Heart left ventricle (tissue), 16 donors: ENCODE measurements around the gene RDH16. TPM values are rescaled to one million over a fixed set of nuclear protein-coding genes. Genes with fewer than 3 reads are reported as not detected.
"Not testable (repeated sequence)": the region's sequence is repeated elsewhere in the genome, so short reads cannot be mapped to it uniquely, and the experiment has no call there.

Experiments
- ATAC-seq, 4 donors: fragments of 200-7000 bp; cut with Tn5 transposase; one replicate each; pipeline ENCODE4 v1.9.1; 2020 to 2022; ENCODE audit warnings: moderate library complexity in 4 of 4, mild to moderate bottlenecking in 3 of 4, moderate number of reproducible peaks in 1 of 4
- DNase-seq, 5 donors: peaks; one replicate each; pipeline ENCODE4 v3.0.0-alpha.2; 2020
- H3K27ac ChIP-seq, 12 donors: fragments of 200-600 bp; sonication (generic) in 4 of 12; one replicate each; pipeline versions ENCODE4 v1.5.0 to v1.8.0; 2016 to 2022; ENCODE audit warnings: mild to moderate bottlenecking in 2 of 12
- H3K27me3 ChIP-seq, 9 donors: fragments of 200-600 bp; sonication (generic) in 2 of 9; one replicate each; pipeline versions ENCODE4 v1.5.1 to v1.8.0; 2016 to 2022; ENCODE audit warnings: mild to moderate bottlenecking in 3 of 9
- H3K36me3 ChIP-seq, 9 donors: fragments of 200-600 bp; sonication (generic) in 2 of 9; one replicate each; pipeline versions ENCODE4 v1.5.0 to v1.8.0; 2018 to 2022; ENCODE audit warnings: mild to moderate bottlenecking in 2 of 9
- H3K4me1 ChIP-seq, 12 donors: fragments of 200-600 bp; sonication (generic) in 4 of 12; one replicate each; pipeline versions ENCODE4 v1.5.0 to v1.8.0; 2016 to 2022; ENCODE audit warnings: mild to moderate bottlenecking in 3 of 12
- H3K4me3 ChIP-seq, 12 donors: fragments of 200-600 bp; sonication (generic) in 4 of 12; one replicate each; pipeline versions ENCODE4 v1.5.0 to v1.8.0; 2017 to 2022; ENCODE audit warnings: mild to moderate bottlenecking in 9 of 12, moderate library complexity in 4 of 12
- H3K9me3 ChIP-seq, 12 donors: fragments of 200-600 bp; sonication (generic) in 4 of 12; one replicate each; pipeline versions ENCODE4 v1.5.0 to v1.8.0; 2016 to 2022; ENCODE audit warnings: mild to moderate bottlenecking in 1 of 12
- POLR2A ChIP-seq, 2 donors: fragments of 450-650 bp; IDR thresholded peaks; one replicate each; pipeline ENCODE4 v1.6.1; 2017; ENCODE audit warnings: antibody characterized with exemption in 2 of 2, mild to moderate bottlenecking in 2 of 2, moderate library complexity in 2 of 2
- WGBS, 4 donors: extraction: QIAGEN DNeasy Blood & Tissue Kit in 2 of 4; methylation state at CpG; one replicate each; pipeline versions ENCODE4 v1.1.5 to v1.1.7; 2013 to 2018; 5-methylcytosine and 5-hydroxymethylcytosine counted together
- intact Hi-C, 10 donors: fragments of 100-400 bp; cut with DNase I; formaldehyde crosslinking; loops; one replicate each; pipeline versions ENCODE4 v1.11.1 to v1.14.2; 2022
- polyA plus RNA-seq, 2 donors: library from polyadenylated mRNA; stranded (reverse); fragments of 200-250 nt; gene quantifications; one replicate each; pipeline ENCODE4 v1.2.3, GENCODE V29; 2013
- total RNA-seq, 9 donors: library from RNA; depleted of rRNA in 2 of 9; stranded (reverse); fragments of >200 nt in 2 of 9; fragmentation: NEBNext Ultra II Directional in 3 of 9; extraction: Animal tissue kit (Norgen Biotek cat#: 25700) in 3 of 9; gene quantifications; one replicate each; pipeline versions ENCODE4 v1.1.0 to v1.2.4, GENCODE V29; 2016 to 2023
- TF ChIP-seq, protein P1 (sequence below), 12 donors: fragments of 200-600 bp; sonication (generic) in 4 of 12; IDR thresholded peaks; one replicate each; pipeline versions ENCODE4 v1.5.0 to v1.8.0; 2018 to 2022; ENCODE audit warnings: antibody characterized with exemption in 12 of 12, mild to moderate bottlenecking in 5 of 12
- donor health status: ischemic (EF 13 %, LVEDD 7.1; RV severe dilation, severe dysfunction).
- donor health status: healthy with polysubstance abuse.
- donor health status: DM: no; HTN: yes; CAD: no.
- donor health status: DM: no; HTN: no; CAD: no.
- donor health status: ischemic (EF 25% LVEDD 6.9; RV normal size, moderate dysfunction).
- donor health status: ischemic (EF 25% LVEDD 5.7; RV mildly dilated, moderate dysfunction).
- donor health status: healthy.
- donor health status: DM: yes; HTN: yes; CAD: no.
- donor health status: ischemic (EF 35%, LVEDD 5.7; RV mildly dilated, moderate dysfunction).
- donor health status: nonischemic (EF 11% LVEDD 7.7; RV severe dilation, severe dysfunction).
- donor health status: DM: yes; HTN: yes; CAD: no.
- donor health status: PGD.
- donor health status: ischemic (EF 29% LVEDD 5.4; RV normal size, mild dysfunction).
- donor health status: nonischemic (EF 23%, LVEDD 6.1; RV moderate dilation, normal function).

RDH16 gene
- total and polyA plus RNA-seq, 11 donors, result 0.06 to 0.54 (median 0.16) TPM; not detected in 2

DNA sequence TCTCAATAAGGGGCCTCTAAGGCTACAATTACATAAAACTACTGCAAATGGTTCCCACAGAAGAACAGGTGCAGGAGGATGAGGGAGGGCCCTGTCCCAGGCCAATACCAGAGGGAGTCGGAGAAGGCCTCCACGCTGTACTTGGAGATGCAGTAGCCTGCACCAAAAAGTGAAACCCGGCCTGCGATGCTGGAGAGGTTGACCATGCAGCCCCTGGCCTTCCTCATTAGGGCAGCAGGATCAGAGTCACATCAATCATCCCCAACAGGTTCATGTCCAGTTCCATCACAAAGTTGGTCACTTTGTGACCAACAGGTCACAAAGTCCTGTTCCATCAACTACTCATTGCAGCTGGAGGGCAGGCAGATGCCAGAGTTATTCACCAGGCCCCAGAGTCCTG is 26.0 kb upstream of the RDH16 start:
- intact Hi-C loops, result no loop called here
- 74 to 98% (median 88%) methylated on average over 4 of the region's 4 CpGs for WGBS, 4 donors
- TF ChIP-seq POLR2A (IDR thresholded peaks at IDR 0.05), result no peak
- TF ChIP-seq, protein P1, sequence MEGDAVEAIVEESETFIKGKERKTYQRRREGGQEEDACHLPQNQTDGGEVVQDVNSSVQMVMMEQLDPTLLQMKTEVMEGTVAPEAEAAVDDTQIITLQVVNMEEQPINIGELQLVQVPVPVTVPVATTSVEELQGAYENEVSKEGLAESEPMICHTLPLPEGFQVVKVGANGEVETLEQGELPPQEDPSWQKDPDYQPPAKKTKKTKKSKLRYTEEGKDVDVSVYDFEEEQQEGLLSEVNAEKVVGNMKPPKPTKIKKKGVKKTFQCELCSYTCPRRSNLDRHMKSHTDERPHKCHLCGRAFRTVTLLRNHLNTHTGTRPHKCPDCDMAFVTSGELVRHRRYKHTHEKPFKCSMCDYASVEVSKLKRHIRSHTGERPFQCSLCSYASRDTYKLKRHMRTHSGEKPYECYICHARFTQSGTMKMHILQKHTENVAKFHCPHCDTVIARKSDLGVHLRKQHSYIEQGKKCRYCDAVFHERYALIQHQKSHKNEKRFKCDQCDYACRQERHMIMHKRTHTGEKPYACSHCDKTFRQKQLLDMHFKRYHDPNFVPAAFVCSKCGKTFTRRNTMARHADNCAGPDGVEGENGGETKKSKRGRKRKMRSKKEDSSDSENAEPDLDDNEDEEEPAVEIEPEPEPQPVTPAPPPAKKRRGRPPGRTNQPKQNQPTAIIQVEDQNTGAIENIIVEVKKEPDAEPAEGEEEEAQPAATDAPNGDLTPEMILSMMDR (IDR thresholded peaks at IDR 0.05), result no peak
- peaks cover 4 to 14% (median 11%) of the 10 kb centered on the region in 12 donors for H3K4me1 ChIP-seq
- DNase-seq, result no peak
- H3K36me3 ChIP-seq, result no peaks in the 10 kb centered on the region
- no peaks in the 10 kb centered on the region for H3K9me3 ChIP-seq
- H3K4me3 ChIP-seq, result no peak overlapping the region
- no peaks in the 10 kb centered on the region for H3K27me3 ChIP-seq
- no peak for ATAC-seq
- no peak overlapping the region for H3K27ac ChIP-seq

DNA sequence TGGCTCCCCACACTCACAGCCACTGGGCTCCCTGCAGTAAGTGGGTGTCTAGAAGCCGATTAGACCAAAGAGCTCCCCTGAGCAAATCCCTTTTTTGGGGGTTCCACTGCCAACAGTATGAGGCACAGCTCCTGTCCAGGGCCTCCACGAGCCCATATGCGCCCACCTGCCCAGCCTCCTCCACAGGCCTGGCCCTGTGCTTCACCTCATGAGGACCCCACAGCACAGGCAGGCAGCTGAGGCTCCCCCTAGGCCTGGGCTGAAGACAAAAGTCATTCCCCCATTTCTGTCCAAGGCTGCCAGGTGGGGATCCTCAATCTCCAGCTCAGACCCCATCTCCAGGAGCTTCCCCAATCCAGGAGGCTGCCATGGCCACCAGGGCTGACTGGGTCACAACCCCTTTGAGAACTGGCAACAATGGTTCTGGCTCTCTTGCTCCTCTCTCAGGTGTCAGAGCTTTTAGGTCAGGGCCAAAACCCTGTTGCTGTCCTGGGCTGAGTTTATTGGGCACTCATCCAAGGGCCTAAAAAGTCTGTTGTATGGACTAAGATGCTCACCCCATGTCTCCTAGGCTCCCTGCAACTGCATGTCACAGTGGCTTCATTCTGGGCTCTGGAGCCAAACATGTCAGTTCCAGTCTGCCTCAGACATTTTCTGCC is 25.3 kb upstream of the RDH16 start:
- intact Hi-C loops, DNase-seq, H3K4me1 ChIP-seq, H3K27me3 ChIP-seq, H3K9me3 ChIP-seq, H3K4me3 ChIP-seq, ATAC-seq, H3K36me3 ChIP-seq, H3K27ac ChIP-seq: not testable (repeated sequence)
- WGBS, 4 donors, result 73 to 100% (median 92%) methylated on average over 2 to 3 of the region's 3 CpGs

DNA sequence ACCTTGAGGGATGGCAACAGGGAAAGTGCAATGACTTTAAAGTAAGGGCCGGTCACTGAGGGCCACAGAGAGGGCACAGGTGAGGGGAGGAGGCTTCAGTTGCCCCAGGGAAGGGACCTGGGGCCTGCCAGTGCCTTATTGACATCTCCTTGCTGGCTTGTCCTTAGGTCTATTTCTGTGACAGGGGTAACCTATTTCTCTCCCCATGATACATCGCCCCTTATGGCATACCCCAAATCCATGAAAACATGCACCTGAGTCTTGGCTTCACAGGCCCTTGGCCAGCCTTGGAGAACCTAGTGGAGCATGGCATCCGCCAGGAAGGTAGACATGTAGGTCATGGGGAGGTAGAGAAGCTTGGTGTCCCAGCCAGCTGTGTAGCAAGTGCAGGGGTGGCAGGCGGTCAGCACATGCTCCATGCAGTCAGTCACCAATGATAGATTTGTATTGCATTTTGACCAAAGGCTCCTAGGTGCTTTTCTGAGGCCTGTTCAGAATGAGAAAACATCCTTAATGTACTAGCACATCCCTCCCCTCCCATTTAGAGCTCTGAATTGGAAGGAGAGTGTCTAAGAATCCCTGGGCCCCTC is 23.6 kb upstream of the RDH16 start:
- Histone ChIP-seq H3K27ac (no peak overlapping the region), H3K27me3 (no peaks in the 10 kb centered on the region), H3K9me3 (no peaks in the 10 kb centered on the region), H3K4me1 (no peaks in the 10 kb centered on the region), H3K36me3 (no peaks in the 10 kb centered on the region), H3K4me3 (no peak overlapping the region)
- intact Hi-C loops, result no loop called here
- WGBS, 4 donors, result 93 to 97% (median 95%) methylated on average over 4 of the region's 4 CpGs
- ATAC-seq (no peak), DNase-seq (no peak)
- TF ChIP-seq POLR2A (IDR thresholded peaks at IDR 0.05), result no peak
- TF ChIP-seq, protein P1 (IDR thresholded peaks at IDR 0.05), result no peak

DNA sequence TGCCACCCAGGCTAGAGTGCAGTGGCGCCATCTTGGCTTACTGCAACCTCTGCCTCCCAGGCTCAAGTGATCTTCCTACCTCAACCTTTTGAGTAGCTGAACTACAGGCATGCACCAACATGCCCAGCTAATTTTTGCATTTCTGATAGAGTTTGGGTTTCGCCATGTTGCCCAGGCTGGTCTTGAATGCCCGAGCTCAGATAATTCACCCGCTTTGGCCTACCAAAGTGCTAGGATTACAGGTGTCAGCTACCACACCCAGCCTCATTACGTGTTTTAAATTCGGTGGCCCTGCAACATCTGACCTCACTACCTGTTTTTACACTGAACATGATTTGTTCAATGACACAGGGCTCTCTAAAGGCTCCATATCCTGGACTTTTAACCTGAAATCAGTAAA is 22.9 kb upstream of the RDH16 start:
- Histone ChIP-seq H3K36me3 (no peaks in the 10 kb centered on the region), H3K9me3 (no peaks in the 10 kb centered on the region), H3K4me1 (no peaks in the 10 kb centered on the region), H3K27ac (no peak overlapping the region), H3K27me3 (no peaks in the 10 kb centered on the region), H3K4me3 (no peak overlapping the region)
- DNase-seq, result no peak
- no peak for ATAC-seq
- 95 to 98% (median 96%) methylated on average over 6 of the region's 6 CpGs for WGBS, 4 donors
- intact Hi-C loops, result no loop called here
- TF ChIP-seq, protein P1 (IDR thresholded peaks at IDR 0.05), result no peak
- TF ChIP-seq POLR2A (IDR thresholded peaks at IDR 0.05), result no peak

- Histone ChIP-seq H3K27ac (no peak overlapping the region), H3K9me3 (no peaks in the 10 kb centered on the region), H3K27me3 (no peaks in the 10 kb centered on the region), H3K4me3 (no peak overlapping the region), H3K4me1 (no peaks in the 10 kb centered on the region), H3K36me3 (no peaks in the 10 kb centered on the region)
- whole genome bisulfite sequencing, 4 donors, result 93 to 100% (median 99%) methylated on average over 2 to 3 of the region's 3 CpGs
- intact Hi-C loops, result no loop called here
- DNase-seq, result no peak
- no peak for ATAC-seq
- TF ChIP-seq, protein P1 (IDR thresholded peaks at IDR 0.05), result no peak
- no peak for TF ChIP-seq POLR2A (IDR thresholded peaks at IDR 0.05)
Measured at GRCh38 chr12:56979628-56980027, 22.2 kb upstream of the RDH16 start.
